ENCODE measurements around the gene ZDHHC11.

The ZDHHC11 gene

DNA sequence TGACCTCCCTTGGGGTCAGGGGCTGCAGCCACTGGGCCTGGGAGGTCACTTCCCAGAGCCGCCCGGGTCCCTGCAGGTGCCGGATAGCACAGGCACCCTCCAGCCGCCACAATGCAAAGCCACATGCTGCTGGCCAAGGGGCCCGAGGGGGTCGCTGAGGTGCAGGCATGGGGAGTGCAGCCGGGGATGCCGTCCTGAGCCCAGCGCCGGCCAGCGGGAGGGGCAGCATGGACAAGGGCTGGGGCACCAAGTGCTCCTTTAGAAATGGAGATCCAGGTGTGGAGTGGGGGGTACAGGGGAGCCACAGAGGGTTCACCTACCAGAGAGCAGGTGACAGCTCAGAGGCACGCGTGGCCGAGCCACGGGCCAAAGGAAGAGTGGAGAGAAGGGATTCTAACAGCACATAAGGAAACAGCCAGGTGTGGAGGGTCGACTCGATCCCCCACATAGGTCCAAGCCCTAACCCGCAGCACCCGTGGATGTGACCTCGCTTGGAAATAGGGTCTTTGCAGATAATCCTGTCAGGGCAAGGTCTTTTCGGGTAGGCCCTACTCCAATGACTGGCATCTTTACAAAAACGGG is 90.9 kb downstream of the ZDHHC11 start:
- no peaks in the 10 kb centered on the region for H3K36me3 ChIP-seq (replicated peaks; ENCODE audit: low read depth, low read length)
- no peaks in the 10 kb centered on the region for H3K27me3 ChIP-seq (ENCODE audit: low read depth, low read length)
- H3K79me2 ChIP-seq (ENCODE audit: low read length): no peaks in the 10 kb centered on the region
- no peak overlapping the region for H3K9ac ChIP-seq (ENCODE audit: low read length)
- H3K4me1 ChIP-seq (ENCODE audit: low read length): no peaks in the 10 kb centered on the region
- H3K4me3 ChIP-seq (ENCODE audit: low read length): no peak overlapping the region
- H3K9me3 ChIP-seq (ENCODE audit: insufficient read depth, low read length): no peaks in the 10 kb centered on the region
- TF ChIP-seq EZH2phosphoT487 (IDR thresholded peaks at IDR 0.05; ENCODE audit: low read depth): no peak
- TF ChIP-seq, protein P1, sequence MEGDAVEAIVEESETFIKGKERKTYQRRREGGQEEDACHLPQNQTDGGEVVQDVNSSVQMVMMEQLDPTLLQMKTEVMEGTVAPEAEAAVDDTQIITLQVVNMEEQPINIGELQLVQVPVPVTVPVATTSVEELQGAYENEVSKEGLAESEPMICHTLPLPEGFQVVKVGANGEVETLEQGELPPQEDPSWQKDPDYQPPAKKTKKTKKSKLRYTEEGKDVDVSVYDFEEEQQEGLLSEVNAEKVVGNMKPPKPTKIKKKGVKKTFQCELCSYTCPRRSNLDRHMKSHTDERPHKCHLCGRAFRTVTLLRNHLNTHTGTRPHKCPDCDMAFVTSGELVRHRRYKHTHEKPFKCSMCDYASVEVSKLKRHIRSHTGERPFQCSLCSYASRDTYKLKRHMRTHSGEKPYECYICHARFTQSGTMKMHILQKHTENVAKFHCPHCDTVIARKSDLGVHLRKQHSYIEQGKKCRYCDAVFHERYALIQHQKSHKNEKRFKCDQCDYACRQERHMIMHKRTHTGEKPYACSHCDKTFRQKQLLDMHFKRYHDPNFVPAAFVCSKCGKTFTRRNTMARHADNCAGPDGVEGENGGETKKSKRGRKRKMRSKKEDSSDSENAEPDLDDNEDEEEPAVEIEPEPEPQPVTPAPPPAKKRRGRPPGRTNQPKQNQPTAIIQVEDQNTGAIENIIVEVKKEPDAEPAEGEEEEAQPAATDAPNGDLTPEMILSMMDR (IDR thresholded peaks at IDR 0.05; ENCODE audit: low read depth, low read length): no peak
- no peak overlapping the region for H2AFZ ChIP-seq (ENCODE audit: low read depth, low read length)
- no peak overlapping the region for H3K4me2 ChIP-seq (ENCODE audit: low read length)
- no peaks in the 10 kb centered on the region for H4K20me1 ChIP-seq (ENCODE audit: insufficient read depth, low read length)
- no peak overlapping the region for H3K27ac ChIP-seq (ENCODE audit: low read length)

DNA sequence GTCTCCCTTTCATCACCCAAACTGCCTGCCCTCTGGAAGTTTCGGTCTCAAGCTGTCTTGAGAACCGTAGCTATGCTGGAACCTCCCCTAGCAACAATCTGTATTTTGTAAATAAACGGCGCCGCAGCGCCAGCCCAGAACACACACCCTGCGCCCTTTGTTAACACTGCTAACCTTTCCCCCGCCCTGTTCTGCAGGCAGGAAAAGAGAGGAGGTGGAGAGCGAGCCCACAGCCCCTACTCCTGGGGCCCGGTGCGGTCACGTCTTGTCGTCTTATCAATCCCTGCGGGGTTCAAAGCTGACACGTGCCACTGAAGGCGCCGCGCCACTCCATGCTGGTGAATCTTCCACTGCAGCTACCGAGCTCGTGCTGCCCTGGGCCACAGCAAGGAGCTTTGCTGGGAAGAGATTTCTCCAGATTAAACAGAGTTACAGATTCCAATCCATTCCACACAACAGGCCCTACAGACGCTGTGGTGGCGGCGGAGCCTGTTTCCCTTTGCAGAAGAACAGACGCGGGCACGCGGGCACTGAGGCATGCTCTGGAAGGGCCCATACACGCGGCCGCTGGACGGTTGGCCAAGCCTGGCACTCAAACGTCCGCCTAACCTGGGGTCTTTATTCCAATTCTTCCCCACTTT is 91.6 kb downstream of the ZDHHC11 start:
- H2AFZ ChIP-seq (ENCODE audit: low read depth, low read length): no peak overlapping the region
- TF ChIP-seq EZH2phosphoT487 (IDR thresholded peaks at IDR 0.05; ENCODE audit: low read depth): no peak
- TF ChIP-seq, protein P1 (IDR thresholded peaks at IDR 0.05; ENCODE audit: low read depth, low read length): no peak

DNA sequence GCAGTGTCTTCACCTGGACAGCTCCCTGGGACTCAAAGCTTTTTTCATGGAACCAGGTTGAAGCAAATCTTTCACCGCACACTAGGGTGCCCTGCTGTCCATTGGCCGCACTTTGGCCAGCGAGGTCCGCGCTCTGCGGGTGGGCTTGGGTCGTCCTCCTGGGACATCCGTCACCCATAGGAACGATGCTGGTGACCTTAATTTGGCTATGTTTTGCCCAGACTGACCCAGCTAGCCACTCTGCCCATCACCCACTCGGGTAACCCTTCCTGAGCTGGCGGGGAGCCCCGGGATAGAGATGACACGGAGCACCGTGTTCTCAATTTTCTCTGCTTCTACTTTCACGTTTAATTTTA is 92.1 kb downstream of the ZDHHC11 start:
- H3K27ac ChIP-seq (ENCODE audit: low read length): no peak overlapping the region
- no peak overlapping the region for H3K9ac ChIP-seq (ENCODE audit: low read length)
- no peak overlapping the region for H3K4me2 ChIP-seq (ENCODE audit: low read length)
- no peaks in the 10 kb centered on the region for H3K4me1 ChIP-seq (ENCODE audit: low read length)
- no peaks in the 10 kb centered on the region for H4K20me1 ChIP-seq (ENCODE audit: insufficient read depth, low read length)
- no peak overlapping the region for H3K4me3 ChIP-seq (ENCODE audit: low read length)
- no peak overlapping the region for H2AFZ ChIP-seq (ENCODE audit: low read depth, low read length)
- no peaks in the 10 kb centered on the region for H3K9me3 ChIP-seq (ENCODE audit: insufficient read depth, low read length)
- no peaks in the 10 kb centered on the region for H3K36me3 ChIP-seq (replicated peaks; ENCODE audit: low read depth, low read length)
- H3K79me2 ChIP-seq (ENCODE audit: low read length): no peaks in the 10 kb centered on the region
- TF ChIP-seq, protein P1 (IDR thresholded peaks at IDR 0.05; ENCODE audit: low read depth, low read length): no peak
- TF ChIP-seq EZH2phosphoT487 (IDR thresholded peaks at IDR 0.05; ENCODE audit: low read depth): no peak
- H3K27me3 ChIP-seq (ENCODE audit: low read depth, low read length): no peaks in the 10 kb centered on the region

More for the DNA sequence above, 91.6 kb downstream of the ZDHHC11 start:
- H3K9ac ChIP-seq (ENCODE audit: low read length): no peak overlapping the region
- H3K27me3 ChIP-seq (ENCODE audit: low read depth, low read length): no peaks in the 10 kb centered on the region
- no peaks in the 10 kb centered on the region for H3K79me2 ChIP-seq (ENCODE audit: low read length)
- H3K36me3 ChIP-seq (replicated peaks; ENCODE audit: low read depth, low read length): no peaks in the 10 kb centered on the region
- no peak overlapping the region for H3K27ac ChIP-seq (ENCODE audit: low read length)
- H4K20me1 ChIP-seq (ENCODE audit: insufficient read depth, low read length): no peaks in the 10 kb centered on the region
- H3K9me3 ChIP-seq (ENCODE audit: insufficient read depth, low read length): no peaks in the 10 kb centered on the region
- no peak overlapping the region for H3K4me2 ChIP-seq (ENCODE audit: low read length)
- H3K4me1 ChIP-seq (ENCODE audit: low read length): no peaks in the 10 kb centered on the region
- H3K4me3 ChIP-seq (ENCODE audit: low read length): no peak overlapping the region

DNA sequence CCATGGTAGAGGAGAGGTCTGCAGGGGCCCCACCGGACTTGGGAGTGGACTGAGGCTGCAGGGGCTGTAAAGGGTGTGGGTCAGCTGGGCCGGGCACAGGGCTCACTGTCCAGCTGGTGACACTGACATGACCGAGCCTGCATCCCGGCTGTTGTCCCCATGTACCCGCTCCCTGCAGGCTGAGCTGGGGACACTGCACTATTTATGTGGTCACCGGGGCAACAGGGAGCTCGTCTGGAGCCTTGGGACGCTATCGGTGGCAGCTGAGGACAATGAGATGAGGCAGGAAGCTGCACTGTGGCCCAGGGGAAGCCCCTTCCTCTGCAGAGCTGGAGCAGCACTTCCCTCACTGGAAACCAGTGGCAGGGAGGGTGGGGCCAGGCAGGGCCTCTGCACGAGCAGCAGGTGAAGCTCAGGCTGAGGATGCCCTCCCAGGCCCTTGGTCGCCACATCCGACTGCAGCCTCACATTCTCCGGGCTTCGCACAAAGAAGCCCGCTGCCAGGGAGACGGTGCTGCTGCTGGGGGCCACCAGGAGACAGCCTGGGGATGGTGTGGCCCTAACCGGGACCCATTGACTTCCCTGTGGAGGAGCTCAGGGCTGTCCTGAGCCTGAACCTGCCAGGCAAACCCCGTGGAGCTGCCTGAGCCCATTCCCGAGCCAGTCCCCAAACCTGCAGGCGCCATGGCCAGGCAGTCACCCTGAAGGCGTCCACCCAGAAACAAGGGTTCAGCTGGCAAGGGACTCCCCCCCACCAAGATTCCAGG is 92.7 kb downstream of the ZDHHC11 start:
- H3K9me3 ChIP-seq (ENCODE audit: insufficient read depth, low read length): no peaks in the 10 kb centered on the region
- H2AFZ ChIP-seq (ENCODE audit: low read depth, low read length): no peak overlapping the region
- TF ChIP-seq EZH2phosphoT487 (IDR thresholded peaks at IDR 0.05; ENCODE audit: low read depth): no peak
- TF ChIP-seq, protein P1 (IDR thresholded peaks at IDR 0.05; ENCODE audit: low read depth, low read length): no peak
- H3K4me2 ChIP-seq (ENCODE audit: low read length): no peak overlapping the region
- H3K36me3 ChIP-seq (replicated peaks; ENCODE audit: low read depth, low read length): no peaks in the 10 kb centered on the region
- H3K4me3 ChIP-seq (ENCODE audit: low read length): no peak overlapping the region
- no peaks in the 10 kb centered on the region for H4K20me1 ChIP-seq (ENCODE audit: insufficient read depth, low read length)
- no peak overlapping the region for H3K9ac ChIP-seq (ENCODE audit: low read length)
- no peaks in the 10 kb centered on the region for H3K27me3 ChIP-seq (ENCODE audit: low read depth, low read length)
- H3K27ac ChIP-seq (ENCODE audit: low read length): no peak overlapping the region
- no peaks in the 10 kb centered on the region for H3K79me2 ChIP-seq (ENCODE audit: low read length)
- no peaks in the 10 kb centered on the region for H3K4me1 ChIP-seq (ENCODE audit: low read length)

Data from OCI-LY3 (cell line).